H54 (cell line): ENCODE results near the gene CADM4.

Experiments used
- DNase-seq: peaks from one replicate; pipeline ENCODE4 v3.0.0; 2011; ENCODE audit warnings: low spot score, mixed read lengths; ENCODE audit not compliant: insufficient read length
- FAIRE-seq: peaks from 3 replicates; lab custom pipeline; 2011; peaks lifted over from hg19 to GRCh38; lab: Jason Lieb, UNC
- POLR2A ChIP-seq: IDR thresholded peaks from 2 replicates; pipeline ENCODE4 v1.6.1; 2011; ENCODE audit warnings: low read depth, mild to moderate bottlenecking, low read length

CADM4 gene

DNA sequence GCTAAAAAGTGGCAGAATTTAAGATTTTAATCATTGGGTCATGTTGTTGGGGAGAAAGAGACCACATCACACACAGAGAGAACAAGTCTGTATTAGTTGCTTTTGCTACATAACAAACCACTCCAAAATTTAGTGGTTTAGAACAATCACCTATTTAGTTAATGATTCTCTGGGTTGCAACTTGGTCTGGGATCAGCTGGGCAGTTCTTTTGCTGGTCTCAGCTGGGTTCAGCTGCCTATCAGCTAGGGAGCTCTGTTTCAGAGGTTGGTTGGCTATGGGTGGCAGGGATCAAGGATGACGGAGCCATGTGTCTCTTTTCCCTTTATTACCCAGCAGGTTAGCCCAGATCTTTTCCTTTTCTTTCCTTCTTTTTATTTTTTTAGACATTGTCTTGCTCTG is 55.2 kb downstream of the CADM4 start:
- DNase-seq, result no peak
- no peak for FAIRE-seq
- no peak for TF ChIP-seq POLR2A

DNA sequence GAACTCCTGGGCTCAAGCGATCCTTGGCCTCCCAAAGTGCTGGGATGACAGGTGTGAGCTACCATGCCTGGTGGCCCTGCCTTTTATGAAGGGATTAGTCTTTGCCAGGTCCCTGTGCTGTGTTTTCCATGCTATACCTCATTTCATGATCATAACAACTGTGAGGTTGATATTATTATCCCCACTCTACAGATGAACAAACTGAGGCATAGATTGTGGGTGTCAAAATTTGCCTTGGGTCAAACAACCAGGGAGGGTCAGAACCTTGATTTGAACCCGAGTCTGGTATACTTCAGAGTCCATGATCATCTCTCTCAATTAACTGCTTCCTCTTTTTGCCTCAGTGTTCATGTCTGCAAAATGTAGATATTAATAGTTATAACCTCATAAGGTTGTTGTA is 57.2 kb downstream of the CADM4 start:
- FAIRE-seq, result no peak
- TF ChIP-seq POLR2A, result no peak

DNA sequence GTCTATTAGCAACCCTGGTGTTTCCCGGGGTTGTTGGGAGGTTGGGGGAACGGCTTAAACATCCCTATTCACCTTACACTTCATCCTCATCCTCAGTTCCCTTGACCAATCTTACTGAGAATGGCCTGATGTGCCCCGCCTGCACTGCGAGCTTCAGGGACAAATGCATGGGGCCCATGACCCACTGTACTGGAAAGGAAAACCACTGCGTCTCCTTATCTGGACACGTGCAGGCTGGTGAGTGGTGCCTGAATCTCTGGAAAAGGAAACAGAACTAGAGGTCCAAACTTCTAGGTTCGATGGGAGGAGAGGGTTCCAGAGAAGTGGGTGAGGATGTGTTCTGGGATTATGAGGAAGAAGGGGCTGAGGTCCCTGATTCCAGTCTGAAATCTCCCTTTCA is 58.2 kb downstream of the CADM4 start:
- no peak for DNase-seq
- FAIRE-seq, result no peak
- no peak for TF ChIP-seq POLR2A

More for the DNA sequence above, 57.2 kb downstream of the CADM4 start:
- no peak for DNase-seq

DNA sequence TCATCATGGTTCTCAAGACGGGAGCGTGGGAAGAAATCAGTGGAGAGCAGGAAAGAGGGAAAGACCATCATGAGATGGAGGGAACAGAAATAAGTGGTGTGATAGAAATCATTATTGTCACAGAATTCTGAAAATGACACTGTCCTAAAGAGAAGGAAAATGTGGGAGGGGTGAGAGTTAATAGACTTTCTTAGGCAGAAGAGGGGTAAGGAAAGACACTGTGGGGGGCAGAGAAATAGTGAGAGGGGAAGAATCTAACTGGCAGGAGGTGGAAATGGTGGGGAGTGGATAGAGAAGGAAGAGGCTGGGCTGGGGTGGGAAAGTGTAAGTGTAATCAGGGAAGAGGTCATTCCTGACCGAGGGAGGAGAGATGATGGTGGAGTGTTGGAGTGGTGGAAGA is 60.9 kb downstream of the CADM4 start:
- TF ChIP-seq POLR2A, result no peak

DNA sequence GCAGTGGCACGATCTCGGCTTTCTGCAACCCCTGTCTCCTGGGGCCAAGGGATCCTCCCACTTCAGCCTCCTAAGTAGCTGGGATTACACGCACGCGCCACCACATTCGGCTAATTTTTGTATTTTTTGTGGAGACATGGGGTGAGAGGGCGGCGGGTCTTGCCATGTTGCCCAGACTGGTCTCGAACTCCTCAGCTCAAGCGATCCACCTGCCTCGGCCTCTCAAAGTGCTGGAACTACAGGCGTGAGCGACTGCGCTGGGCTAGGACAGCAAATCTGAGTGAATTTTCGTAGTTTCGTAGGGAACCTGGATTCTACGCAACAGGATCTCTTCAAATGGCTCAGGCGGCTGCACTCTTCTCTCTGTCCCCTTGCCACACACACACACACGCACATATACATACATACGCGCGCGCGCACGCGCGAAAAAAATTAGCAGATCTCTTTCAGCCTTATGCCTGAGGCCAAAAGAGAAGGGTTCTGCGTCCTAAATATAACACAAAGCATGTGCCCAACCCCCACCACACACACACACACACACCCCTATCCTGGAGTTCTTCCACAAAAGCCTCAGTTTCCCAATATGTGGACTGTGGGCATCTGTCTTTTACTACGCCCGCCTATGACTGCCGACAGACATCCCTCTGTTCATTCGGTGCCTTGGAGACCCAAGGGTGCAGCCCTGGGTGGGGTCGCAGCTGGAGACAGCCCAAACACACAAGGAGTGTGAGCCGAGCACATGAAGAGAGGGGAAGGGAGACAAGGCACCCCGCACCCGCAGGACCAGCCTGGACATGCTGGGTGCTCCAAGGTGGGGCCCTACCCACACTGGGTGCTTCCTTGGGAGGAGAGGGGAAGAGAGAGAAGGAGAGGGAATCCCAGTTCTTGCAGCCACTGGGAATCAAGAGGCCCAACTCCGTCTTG is 63.4 kb downstream of the CADM4 start:
- TF ChIP-seq POLR2A, result no peak
- no peak for DNase-seq
- FAIRE-seq, result no peak

More for the DNA sequence above, 60.9 kb downstream of the CADM4 start:
- no peak for FAIRE-seq
- DNase-seq, result no peak

DNA sequence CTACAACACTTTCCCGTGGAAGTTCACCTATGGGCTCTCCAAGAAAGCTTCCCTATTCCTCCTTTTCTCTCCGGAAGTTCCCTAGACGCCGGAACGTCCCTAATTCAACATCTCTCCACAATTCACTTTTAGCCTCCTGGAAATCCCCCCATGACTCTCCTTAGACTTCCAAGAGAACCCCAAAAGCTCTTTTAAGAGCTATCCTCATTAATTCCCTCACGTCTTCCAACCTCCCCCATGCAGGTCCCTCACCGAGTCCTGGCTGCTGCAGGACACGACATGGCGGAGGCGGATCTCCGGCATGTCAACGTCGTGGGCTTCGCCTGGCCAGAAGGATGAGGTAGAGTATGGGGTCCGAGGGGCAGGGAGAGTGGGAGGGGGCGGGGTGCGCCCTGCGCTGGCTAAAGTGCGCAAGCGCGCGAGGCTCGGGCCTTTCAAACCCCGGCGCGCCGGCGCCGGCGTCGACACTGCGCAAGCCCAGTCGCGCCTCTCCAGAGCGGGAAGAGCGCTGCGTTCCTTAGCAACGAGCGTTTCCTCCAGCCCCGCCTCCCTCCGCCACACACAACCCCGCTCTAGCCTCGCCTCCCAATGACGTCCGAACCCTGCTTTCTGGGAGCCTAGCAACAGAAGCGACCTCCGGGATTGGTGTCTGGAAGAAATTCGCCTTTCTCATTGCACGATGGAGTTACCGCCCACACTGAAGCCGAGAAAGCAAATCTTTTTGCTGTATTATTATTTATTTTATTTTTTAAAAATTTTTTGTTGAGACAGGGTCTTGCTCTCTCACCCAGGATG is 64.3 kb downstream of the CADM4 start, which contains the start of the genes PINLYP and XRCC1:
Gene PINLYP (plus strand): TSS at position 646 of the 795 bp plus-strand sequence. CDS start 1,391 bp downstream, outside the sequence.
Gene XRCC1 (minus strand): TSS at position 372 of the 795 bp plus-strand sequence. CDS start 69 bp downstream, at position 303.
- DNase-seq, result peak; percentile 99
- TF ChIP-seq POLR2A, result peak; percentile 60
- peak; percentile 90 for FAIRE-seq

DNA sequence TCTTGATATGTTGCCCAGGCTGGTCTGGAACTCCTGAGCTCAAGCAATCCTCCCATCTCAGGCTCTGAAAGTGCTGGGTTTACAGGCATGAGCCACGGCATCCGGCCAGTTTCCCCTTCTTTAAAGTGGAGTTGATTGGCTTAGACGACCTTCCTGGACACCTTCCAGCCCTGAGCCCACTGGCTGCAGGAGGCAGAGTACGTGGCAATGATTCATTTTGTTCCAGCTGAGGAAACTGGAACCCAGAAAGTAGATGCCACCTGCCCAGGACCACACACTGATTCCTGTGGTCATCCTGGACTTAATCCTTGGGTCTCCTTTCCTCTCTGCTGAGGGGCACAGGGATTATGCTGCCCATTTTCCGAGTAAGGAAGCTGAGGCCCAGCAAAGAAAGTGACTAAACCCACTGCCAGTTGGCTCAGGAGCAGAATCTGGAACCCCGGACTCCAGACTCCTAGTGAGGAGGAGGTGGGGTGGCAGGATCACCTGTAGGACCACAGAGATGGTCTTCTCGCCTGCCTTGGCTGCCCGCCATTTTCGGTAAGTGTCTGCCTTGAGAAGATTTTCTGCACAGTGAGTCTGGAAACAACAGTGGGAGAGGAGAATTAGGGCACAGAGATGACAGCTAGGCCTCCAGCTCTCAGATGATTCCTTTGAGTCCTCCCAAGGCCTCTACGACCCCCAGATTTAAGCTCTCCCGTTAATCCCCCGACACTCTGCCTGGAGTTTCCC is 65.1 kb downstream of the CADM4 start:
- 0 out of 2 replicates have a peak, but pooled peaks have one; percentile 32 for TF ChIP-seq POLR2A
- FAIRE-seq (no peak), DNase-seq (peak; percentile 62)
